GM12891 (cell line): Measurements from ENCODE around the gene HMCN1.

Source experiments
- DNase-seq: peaks from one replicate; pipeline ENCODE4 v3.0.0; 2011; ENCODE audit warnings: low spot score; ENCODE audit not compliant: insufficient read length
- FAIRE-seq: peaks from 2 replicates; lab custom pipeline; 2011; peaks lifted over from hg19 to GRCh38; lab: Jason Lieb, UNC
- PAX5 ChIP-seq: IDR thresholded peaks from 2 replicates; pipeline ENCODE4 v1.6.1; 2011; ENCODE audit warnings: low read length, moderate library complexity, mild to moderate bottlenecking; ENCODE audit not compliant: insufficient read depth, severe bottlenecking
- POLR2A ChIP-seq: IDR thresholded peaks from 2 replicates; pipeline ENCODE4 v1.6.1; 2011; ENCODE audit warnings: low read depth, low read length, control low read depth
- POLR2AphosphoS5 ChIP-seq: IDR thresholded peaks from 2 replicates; pipeline ENCODE4 v1.6.1; 2011; ENCODE audit warnings: low read depth, low read length, control low read depth
- POU2F2 ChIP-seq: IDR thresholded peaks from 2 replicates; pipeline ENCODE4 v1.6.1; 2011; ENCODE audit warnings: low read depth, mild to moderate bottlenecking, control low read depth, low read length, moderate library complexity
- SPI1 ChIP-seq: IDR thresholded peaks from 2 replicates; pipeline ENCODE4 v1.6.1; 2011; ENCODE audit warnings: low read depth, low read length, control low read depth
- TAF1 ChIP-seq: IDR thresholded peaks from 2 replicates; pipeline ENCODE4 v1.6.1; 2011; ENCODE audit warnings: low read depth, low read length, control low read depth

The HMCN1 gene

GRCh38 chr1:185906186-185906585 lies 172.0 kb downstream of the HMCN1 start:
- TF ChIP-seq POLR2A (no peak), POU2F2 (no peak), TAF1 (no peak), SPI1 (no peak), PAX5 (no peak), POLR2AphosphoS5 (no peak)
- FAIRE-seq (no peak), DNase-seq (no peak)

DNA sequence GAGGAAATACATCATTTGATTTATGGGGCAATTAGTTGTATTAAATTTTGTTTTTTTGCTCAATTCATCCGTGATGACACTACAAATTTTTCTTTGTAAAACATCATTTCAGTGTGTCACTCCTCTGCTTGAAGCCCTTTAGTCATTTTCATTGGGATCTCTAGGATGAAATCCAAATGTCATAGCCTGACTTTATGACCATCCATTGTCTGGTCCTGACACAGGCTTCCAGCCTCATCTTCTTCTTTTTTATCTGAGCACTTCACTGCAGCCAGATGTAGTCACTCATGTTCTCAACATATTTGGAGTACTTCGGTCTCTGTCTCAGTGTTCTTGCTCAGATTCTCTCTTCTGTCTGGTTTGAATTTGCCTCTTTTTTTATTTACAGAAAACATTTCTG lies 173.1 kb downstream of the HMCN1 start:
- TF ChIP-seq POLR2AphosphoS5: no peak
- TF ChIP-seq SPI1: no peak
- no peak for TF ChIP-seq TAF1
- TF ChIP-seq POLR2A: no peak
- no peak for TF ChIP-seq PAX5
- no peak for TF ChIP-seq POU2F2
- FAIRE-seq (no peak), DNase-seq (no peak)

DNA sequence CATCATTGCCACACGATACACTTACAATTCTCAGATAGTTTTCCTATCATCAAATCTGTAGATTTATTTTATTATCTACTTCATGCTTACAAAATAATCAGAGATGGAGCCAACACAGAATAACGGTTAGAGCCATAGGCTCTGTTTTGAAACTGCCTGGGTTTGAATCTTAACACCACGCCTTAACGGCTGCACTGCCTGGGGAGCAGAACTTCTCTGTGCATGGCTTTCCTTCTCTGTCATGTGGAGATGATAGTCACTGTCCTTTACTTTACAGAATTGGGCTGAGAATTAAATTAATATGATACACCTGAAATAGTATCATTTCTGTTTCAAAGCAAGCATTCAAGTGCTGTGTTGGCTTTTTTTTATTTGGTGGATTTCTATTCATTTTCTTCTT lies 177.8 kb downstream of the HMCN1 start:
- DNase-seq (no peak), FAIRE-seq (no peak)
- TF ChIP-seq TAF1 (no peak), SPI1 (no peak), PAX5 (no peak), POLR2AphosphoS5 (no peak), POLR2A (no peak), POU2F2 (no peak)

DNA sequence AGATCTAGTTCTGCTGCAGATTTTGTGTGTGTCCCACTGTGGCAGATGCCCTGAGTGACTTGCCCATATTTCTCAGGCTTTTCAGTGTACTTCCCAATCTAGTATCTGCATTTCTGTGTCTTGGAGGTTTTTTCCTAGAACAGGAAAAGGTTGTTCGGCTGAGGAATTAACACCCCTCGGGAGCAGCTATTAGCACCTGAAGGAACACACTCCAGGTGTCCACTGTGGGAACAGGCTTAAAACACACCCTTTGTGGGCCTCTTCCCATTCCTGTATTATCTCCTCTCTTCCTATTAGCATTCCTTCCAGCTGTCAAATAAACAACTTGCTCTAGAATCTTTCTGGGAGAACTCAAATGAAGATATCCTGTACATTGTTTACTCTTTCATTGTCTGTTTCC lies 178.3 kb downstream of the HMCN1 start:
- TF ChIP-seq TAF1 (no peak), POLR2A (no peak), PAX5 (no peak), POLR2AphosphoS5 (no peak), SPI1 (no peak), POU2F2 (no peak)
- FAIRE-seq (no peak), DNase-seq (no peak)

DNA sequence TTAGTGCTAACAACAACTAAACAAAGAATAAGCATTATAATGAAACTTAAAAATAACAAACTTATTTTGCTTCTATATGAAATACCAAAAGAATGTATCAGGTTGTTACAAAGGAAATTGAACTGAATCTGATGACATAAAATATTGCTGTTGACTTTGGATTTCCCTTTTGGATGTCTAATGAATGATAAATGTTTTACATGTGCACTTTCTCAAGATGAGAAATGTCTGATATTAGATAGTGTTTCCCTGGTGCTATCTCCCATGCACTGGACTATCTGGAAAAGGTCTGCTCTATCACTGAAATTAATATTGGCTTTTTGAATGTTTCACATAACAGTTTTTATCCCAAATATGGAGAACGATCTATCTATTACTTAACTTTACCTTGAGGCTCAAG lies 179.9 kb downstream of the HMCN1 start:
- TF ChIP-seq SPI1: no peak
- TF ChIP-seq PAX5: no peak
- TF ChIP-seq POLR2AphosphoS5: no peak
- no peak for TF ChIP-seq TAF1
- no peak for DNase-seq
- no peak for FAIRE-seq

- TF ChIP-seq SPI1: no peak
- no peak for DNase-seq
- FAIRE-seq: no peak
Observed at GRCh38 chr1:185916861-185917260, 182.7 kb downstream of the HMCN1 start.

GRCh38 chr1:185917646-185918045 lies 183.5 kb downstream of the HMCN1 start:
- DNase-seq (no peak), FAIRE-seq (no peak)
- TF ChIP-seq POLR2A (no peak), SPI1 (no peak), PAX5 (no peak), POU2F2 (no peak), TAF1 (no peak), POLR2AphosphoS5 (no peak)

- DNase-seq (no peak), FAIRE-seq (no peak)
- TF ChIP-seq POLR2A (no peak), PAX5 (no peak), POU2F2 (no peak), POLR2AphosphoS5 (no peak), SPI1 (no peak), TAF1 (no peak)
Observed at GRCh38 chr1:185920602-185921001, 186.4 kb downstream of the HMCN1 start.

- DNase-seq: no peak
- FAIRE-seq: no peak
- no peak for TF ChIP-seq POU2F2
- TF ChIP-seq TAF1: no peak
- no peak for TF ChIP-seq SPI1
- no peak for TF ChIP-seq POLR2AphosphoS5
- no peak for TF ChIP-seq POLR2A
- TF ChIP-seq PAX5: no peak
Observed at GRCh38 chr1:185921636-185922035, 187.4 kb downstream of the HMCN1 start.

DNA sequence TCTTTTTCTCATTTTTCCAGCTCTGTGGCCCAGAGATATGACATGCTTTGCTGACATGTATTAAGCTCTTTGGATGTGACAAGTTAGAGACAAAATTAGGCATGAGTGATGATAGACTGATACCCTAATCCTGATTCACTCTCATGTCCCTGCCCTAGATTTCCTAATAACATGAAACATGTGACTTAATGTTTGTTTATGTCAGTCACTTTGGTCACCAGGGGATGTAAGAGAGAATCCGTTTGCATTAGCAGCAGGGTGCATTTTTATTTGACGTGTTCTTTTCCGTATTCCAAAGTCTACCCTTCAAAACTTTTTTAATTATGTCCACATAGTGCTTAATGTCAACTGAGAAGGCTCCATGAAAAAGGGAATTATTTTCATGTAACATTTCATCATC lies 192.4 kb downstream of the HMCN1 start:
- no peak for FAIRE-seq
- no peak for DNase-seq
- no peak for TF ChIP-seq POLR2A
- no peak for TF ChIP-seq POLR2AphosphoS5
- no peak for TF ChIP-seq PAX5
- no peak for TF ChIP-seq POU2F2
- no peak for TF ChIP-seq SPI1
- no peak for TF ChIP-seq TAF1

DNA sequence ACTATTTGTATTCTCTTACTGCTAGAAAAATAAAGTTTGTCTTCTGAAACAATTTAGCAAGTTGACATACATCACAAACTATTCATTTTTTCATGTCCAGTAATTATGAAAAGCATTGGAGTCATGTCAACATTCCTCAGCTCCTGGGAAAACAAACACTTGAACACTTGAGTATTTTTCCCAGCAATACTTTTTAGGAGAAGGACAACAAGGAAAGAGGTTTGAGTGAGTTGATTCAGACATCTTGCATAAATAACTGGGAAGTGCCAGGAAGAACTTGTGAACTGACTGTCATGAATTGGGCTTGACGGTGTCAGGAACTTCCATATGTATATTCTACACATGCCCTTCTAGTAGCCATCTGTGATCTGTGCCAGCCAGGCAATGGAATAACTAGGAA lies 195.6 kb downstream of the HMCN1 start:
- DNase-seq: no peak
- FAIRE-seq: no peak
- TF ChIP-seq SPI1: no peak
- no peak for TF ChIP-seq POU2F2
- no peak for TF ChIP-seq PAX5
- no peak for TF ChIP-seq POLR2AphosphoS5
- no peak for TF ChIP-seq TAF1
- no peak for TF ChIP-seq POLR2A
